H1 (cell line): Measurements from ENCODE around the gene PRSS53. TPM values are rescaled to one million over a fixed set of nuclear protein-coding genes. Genes with fewer than 3 reads are reported as not detected.

Experiments used
- CTCF ChIA-PET: fragments of 300-600 bp; sonication (Branson Sonifier 250); formaldehyde crosslinking; loops from one replicate; lab custom pipeline; 2021; ENCODE audit not compliant: partially characterized antibody; lab: Charles Lee
- POLR2A ChIA-PET: fragments of 300-600 bp; sonication (Branson Sonifier 250); formaldehyde crosslinking; loops from one replicate; lab custom pipeline; 2021; ENCODE audit warnings: inconsistent platforms; ENCODE audit not compliant: partially characterized antibody; lab: Charles Lee
- DNase-seq, 2 experiments: peaks; one replicate each; pipeline versions ENCODE4 v3.0.0 to v3.0.0-alpha.2; 2010 to 2022; ENCODE audit warnings: low spot score in 2 of 2, low read depth in 1 of 2, mixed read lengths in 1 of 2
- FAIRE-seq: peaks from 2 replicates; lab custom pipeline; 2011; peaks lifted over from hg19 to GRCh38; lab: Jason Lieb, UNC
- H2AFZ ChIP-seq: 2 replicates; pipeline ENCODE4 v1.8.1; 2012; ENCODE audit warnings: low read length, inconsistent platforms
- H2AK5ac ChIP-seq: 2 replicates; pipeline ENCODE4 v1.6.1; 2013; ENCODE audit warnings: low read depth, low read length
- H2BK120ac ChIP-seq: replicated peaks from 2 replicates; pipeline ENCODE3; 2013; ENCODE audit warnings: low read depth, low read length, inconsistent platforms
- H2BK12ac ChIP-seq: 2 replicates; pipeline ENCODE4 v1.6.1; 2013; ENCODE audit warnings: low read depth, low read length
- H2BK15ac ChIP-seq: 2 replicates; pipeline ENCODE4 v1.6.1; 2013; ENCODE audit warnings: low read length
- H2BK20ac ChIP-seq: 2 replicates; pipeline ENCODE4 v1.6.1; 2013; ENCODE audit warnings: low read length
- H2BK5ac ChIP-seq: 2 replicates; pipeline ENCODE4 v1.6.1; 2013; ENCODE audit warnings: low read depth, low read length
- H3K14ac ChIP-seq: 2 replicates; pipeline ENCODE4 v1.6.1; 2013; ENCODE audit warnings: inconsistent platforms; ENCODE audit not compliant: insufficient read length
- H3K18ac ChIP-seq: 2 replicates; pipeline ENCODE4 v1.6.1; 2013; ENCODE audit warnings: low read length; ENCODE audit errors: extremely low read depth
- H3K23ac ChIP-seq: 2 replicates; pipeline ENCODE4 v1.6.1; 2013; ENCODE audit warnings: inconsistent platforms; ENCODE audit not compliant: insufficient read length
- H3K23me2 ChIP-seq: 2 replicates; pipeline ENCODE4 v1.6.1; 2013; ENCODE audit warnings: low read depth, low read length
- H3K27ac ChIP-seq: 2 replicates; pipeline ENCODE4 v1.6.1; 2011; ENCODE audit warnings: low read depth, low read length, inconsistent platforms
- H3K27me3 ChIP-seq, 4 experiments: replicated peaks in 1 of 4; 1 replicate in 1 of 4; 2 replicates in 3 of 4; pipeline versions ENCODE4 v1.6.1 to v1.8.1; 2011 to 2013; ENCODE audit warnings: low read length in 3 of 4, mild to moderate bottlenecking in 3 of 4, inconsistent platforms in 2 of 4, mixed read lengths in 2 of 4, moderate library complexity in 1 of 4; ENCODE audit not compliant: control insufficient read depth in 3 of 4, insufficient read depth in 3 of 4; ENCODE audit errors: extremely low read depth in 1 of 4
- H3K36me3 ChIP-seq, 4 experiments: 2 replicates each; pipeline versions ENCODE4 v1.6.1 to v1.8.1; 2011 to 2013; ENCODE audit warnings: mild to moderate bottlenecking in 4 of 4, low read length in 3 of 4, moderate library complexity in 2 of 4, control low read depth in 1 of 4, inconsistent platforms in 1 of 4; ENCODE audit not compliant: insufficient read depth in 4 of 4, control insufficient read depth in 2 of 4
- H3K4ac ChIP-seq: replicated peaks from 2 replicates; pipeline ENCODE3; 2013; ENCODE audit warnings: low read length, low read depth, mixed read lengths, inconsistent platforms; ENCODE audit not compliant: insufficient read length
- H3K4me1 ChIP-seq, 4 experiments: replicated peaks in 1 of 4; 1 replicate in 1 of 4; 2 replicates in 3 of 4; pipeline versions ENCODE4 v1.6.1 to v1.8.1; 2011 to 2013; ENCODE audit warnings: low read length in 3 of 4, inconsistent platforms in 2 of 4, mixed read lengths in 1 of 4; ENCODE audit not compliant: insufficient read depth in 4 of 4, control insufficient read depth in 3 of 4
- H3K4me2 ChIP-seq, 2 experiments: 2 replicates each; pipeline versions ENCODE4 v1.6.1 to v1.8.1; 2011 to 2013; ENCODE audit warnings: low read depth in 2 of 2, low read length in 2 of 2, control low read depth in 1 of 2, inconsistent platforms in 1 of 2, mild to moderate bottlenecking in 1 of 2; ENCODE audit not compliant: insufficient read depth in 1 of 2
- H3K4me3 ChIP-seq, 4 experiments: fragments of 200-600, 300-600 bp in 1 of 4; sonication (generic), shearing (Covaris generic), sonication (Bioruptor Twin) in 1 of 4; 2 replicates each; pipeline versions ENCODE4 v1.5.1 to v1.8.1; 2011 to 2016; ENCODE audit warnings: low read length in 4 of 4, low read depth in 3 of 4, control low read depth in 2 of 4, inconsistent platforms in 2 of 4, mild to moderate bottlenecking in 2 of 4, mixed read lengths in 1 of 4, moderate library complexity in 1 of 4; ENCODE audit not compliant: insufficient read depth in 2 of 4; ENCODE audit errors: extremely low read depth in 1 of 4
- H3K56ac ChIP-seq: replicated peaks from 2 replicates; pipeline ENCODE3; 2013; ENCODE audit warnings: low read depth, mild to moderate bottlenecking, mixed read lengths, low read length, inconsistent platforms; ENCODE audit not compliant: insufficient read length
- H3K79me1 ChIP-seq: 2 replicates; pipeline ENCODE4 v1.6.1; 2013; ENCODE audit warnings: low read depth, low read length, control low read depth
- H3K79me2 ChIP-seq, 2 experiments: 2 replicates each; pipeline versions ENCODE4 v1.6.1 to v1.8.1; 2012 to 2013; ENCODE audit warnings: low read length in 2 of 2, mild to moderate bottlenecking in 2 of 2, inconsistent platforms in 1 of 2; ENCODE audit not compliant: insufficient read depth in 2 of 2, control insufficient read depth in 1 of 2
- H3K9ac ChIP-seq, 4 experiments: replicated peaks in 1 of 4; 1 replicate in 1 of 4; 2 replicates in 3 of 4; pipeline versions ENCODE4 v1.6.1 to v1.8.1; 2011 to 2013; ENCODE audit warnings: low read depth in 3 of 4, low read length in 3 of 4, control low read depth in 2 of 4, mild to moderate bottlenecking in 2 of 4, moderate library complexity in 2 of 4, inconsistent platforms in 1 of 4; ENCODE audit errors: extremely low read depth in 1 of 4
- H3K9me3 ChIP-seq, 2 experiments: 2 replicates each; pipeline versions ENCODE4 v1.6.1 to v1.8.1; 2012 to 2013; ENCODE audit warnings: mild to moderate bottlenecking in 2 of 2, moderate library complexity in 2 of 2, control low read depth in 1 of 2, inconsistent platforms in 1 of 2, low read depth in 1 of 2, low read length in 1 of 2, mixed read lengths in 1 of 2; ENCODE audit not compliant: insufficient read depth in 2 of 2
- H4K20me1 ChIP-seq, 2 experiments: replicated peaks in 1 of 2; 2 replicates each; pipeline versions ENCODE3 to v1.8.1; 2011 to 2013; ENCODE audit warnings: inconsistent platforms in 2 of 2, low read length in 2 of 2, mild to moderate bottlenecking in 1 of 2; ENCODE audit not compliant: insufficient read depth in 2 of 2, control insufficient read depth in 1 of 2
- H4K5ac ChIP-seq: 2 replicates; pipeline ENCODE4 v1.6.1; 2013; ENCODE audit warnings: low read length, low read depth, mixed read lengths, inconsistent platforms; ENCODE audit not compliant: insufficient read length
- H4K8ac ChIP-seq: 2 replicates; pipeline ENCODE4 v1.8.0; 2013; ENCODE audit warnings: mild to moderate bottlenecking, moderate library complexity, low read length, inconsistent platforms; ENCODE audit not compliant: insufficient read depth; ENCODE audit errors: extremely low read depth
- H4K91ac ChIP-seq: replicated peaks from 2 replicates; pipeline ENCODE3; 2013; ENCODE audit warnings: low read length, mixed read lengths, inconsistent platforms; ENCODE audit not compliant: insufficient read length
- BCL11A ChIP-seq, 2 experiments: IDR thresholded peaks; one replicate each; pipeline ENCODE4 v1.6.1; 2011; ENCODE audit warnings: low read depth in 2 of 2, low read length in 2 of 2, mild to moderate bottlenecking in 2 of 2
- CBX5 ChIP-seq: fragments of 300-800, 300-1000 bp; sonication (generic); IDR thresholded peaks from 2 replicates; pipeline ENCODE4 v1.7.1; 2016; ENCODE audit warnings: antibody characterized with exemption, low read length, low read depth
- CHD1 ChIP-seq: IDR thresholded peaks from 2 replicates; pipeline ENCODE4 v1.6.1; 2012; ENCODE audit warnings: low read depth, low read length, improper control_type of control experiment
- CTCF ChIP-seq, 3 experiments: IDR thresholded peaks; 1 replicate in 2 of 3; 2 replicates in 1 of 3; pipeline versions ENCODE4 v1.5.1 to v1.6.1; 2011; ENCODE audit warnings: low read length in 3 of 3, mild to moderate bottlenecking in 3 of 3, inconsistent platforms in 2 of 3, low read depth in 1 of 3, moderate library complexity in 1 of 3; ENCODE audit not compliant: insufficient read depth in 1 of 3; ENCODE audit errors: control extremely low read depth in 1 of 3
- MAX ChIP-seq: IDR thresholded peaks from 2 replicates; pipeline ENCODE4 v1.6.1; 2012; ENCODE audit warnings: inconsistent platforms
- NANOG ChIP-seq: IDR thresholded peaks from 2 replicates; pipeline ENCODE4 v1.6.1; 2011; ENCODE audit warnings: low read length, low read depth, mild to moderate bottlenecking, inconsistent platforms; ENCODE audit not compliant: insufficient read depth, poor library complexity, severe bottlenecking
- SP1 ChIP-seq: IDR thresholded peaks from 2 replicates; pipeline ENCODE4 v1.6.1; 2011; ENCODE audit warnings: low read depth, low read length
- TAF7 ChIP-seq: optimal IDR thresholded peaks from 2 replicates; pipeline ENCODE3; 2011; ENCODE audit warnings: low read depth, mild to moderate bottlenecking, inconsistent platforms, low read length, moderate library complexity, borderline replicate concordance
- WGBS, 2 experiments: shearing (Covaris generic) in 1 of 2; methylation state at CpG; one replicate each; pipeline versions ENCODE4 v1.1.6 to v1.1.7; 2013 to 2015; ENCODE audit warnings: low lambda C conversion rate in 2 of 2, mixed read lengths in 2 of 2, inconsistent platforms in 1 of 2, low coverage in 1 of 2, missing lambda C conversion rate in 1 of 2; ENCODE audit not compliant: insufficient replicate concordance in 2 of 2, insufficient coverage in 1 of 2, insufficient read length in 1 of 2; ENCODE audit errors: extremely low coverage in 1 of 2, missing lambda C conversion rate in 1 of 2; 5-methylcytosine and 5-hydroxymethylcytosine counted together
- polyA plus RNA-seq, 7 experiments: library from polyadenylated mRNA; depleted of rRNA in 3 of 7; stranded (reverse) in 5 of 7; unstranded in 2 of 7; fragments of >200 nt in 5 of 7; fragments of 200-250 nt in 2 of 7; gene quantifications; 1 replicate in 5 of 7; 2 replicates in 1 of 7; 4 replicates in 1 of 7; pipeline versions ENCODE4 v1.2.1 to v1.2.3, GENCODE V29; 2011 to 2013; ENCODE audit warnings: missing spikeins in 2 of 7, mixed read lengths in 2 of 7
- total RNA-seq: library from RNA; stranded (reverse); fragmentation: NEBNext Ultra II Directional; extraction: Animal tissue kit (Norgen Biotek cat#: 25700); gene quantifications from 2 replicates; pipeline ENCODE4 v1.2.1, GENCODE V29; 2021

The PRSS53 gene
- total and polyA plus RNA-seq, 2 of the 8 experiments (the other 6 are each of a cell fraction or from before 2014, with no cell fraction given), result 1.7 to 2.6 TPM

- Histone ChIP-seq H3K14ac (no peak overlapping the region), H2AFZ (no peak overlapping the region), H3K9me3 (no peaks in the 10 kb centered on the region), H3K36me3 (peaks cover 0 to 20% (median 8%) of the 10 kb centered on the region in 4 experiments; a peak in 5 of 8 replicates), H3K4me3 (no peak overlapping the region), H4K5ac (no peak overlapping the region), H2AK5ac (no peak overlapping the region), H3K9ac (no peak overlapping the region), H3K27me3 (no peaks in the 10 kb centered on the region), H3K56ac (no peak overlapping the region), H2BK120ac (no peak overlapping the region), H3K18ac (no peak overlapping the region), H3K23ac (no peak overlapping the region), H2BK12ac (no peak overlapping the region), H3K4ac (no peak overlapping the region), H3K4me1 (no peaks in the 10 kb centered on the region), H3K79me2 (peaks cover 0 to 4% of the 10 kb centered on the region in 2 experiments; a peak in 1 of 4 replicates), H2BK5ac (no peak overlapping the region; the same call in 1 of the 2 replicates), H3K4me2 (no peak overlapping the region), H3K79me1 (peaks cover 2% of the 10 kb centered on the region; the same call in 1 of the 2 replicates), H3K23me2 (no peaks in the 10 kb centered on the region), H4K8ac (peak overlapping the region; percentile 5), H3K27ac (no peak overlapping the region), H4K20me1 (peaks cover 14 to 21% of the 10 kb centered on the region in 2 experiments), H4K91ac (no peak overlapping the region), H2BK15ac (no peak overlapping the region), H2BK20ac (no peak overlapping the region)
- FAIRE-seq (no peak), DNase-seq (no peak)
- WGBS, 2 experiments, result 90% methylated on average over 13 of the region's 16 CpGs; no CpG with 5 or more reads in 1 of the 2 experiments
- ChIA-PET CTCF (interaction anchor here (0.6 to 1.7 kb wide), 4 partner anchors 8 to 132 kb away, joined by 3 to 4 read pairs (median 3); no protein-coding TSS in a partner anchor), POLR2A (interaction anchor here (0.8 to 4.7 kb wide), 12 partner anchors 8 to 100 kb away, joined by 3 to 34 read pairs (median 4); partner anchors contain the start of genes ZNF646 and ZNF668)
- no peak for TF ChIP-seq CBX5
- no peak for TF ChIP-seq NANOG
- no peak for TF ChIP-seq MAX
- TF ChIP-seq CHD1, result no peak
- no peak for TF ChIP-seq CTCF (IDR thresholded peaks at IDR 0.05; ENCODE audit: control extremely low read depth in 1 of 3, insufficient read depth in 1 of 3, low read depth in 1 of 3, low read length in 3 of 3)
- no peak for TF ChIP-seq TAF7
- no peak for TF ChIP-seq BCL11A (IDR thresholded peaks at IDR 0.05; ENCODE audit: low read depth in 2 of 2, low read length in 2 of 2)
- TF ChIP-seq SP1, result no peak
These were observed 4.0 kb downstream of the PRSS53 start for GRCh38 chr16:31084584-31085302.
